GM06990 (cell line): Measurements from ENCODE around the gene DDIT4.

ENCODE experiments used
- DNase-seq: peaks from one replicate; pipeline ENCODE4 v3.0.0-alpha.2; 2011; ENCODE audit not compliant: insufficient read length; ENCODE audit errors: extremely low read depth
- H3K27me3 ChIP-seq: replicated peaks from 2 replicates; pipeline ENCODE4 v1.6.0; 2011; ENCODE audit warnings: low read length; ENCODE audit not compliant: control insufficient read depth, insufficient read depth
- H3K36me3 ChIP-seq: 2 replicates; pipeline ENCODE4 v1.5.1; 2011; ENCODE audit warnings: low read length; ENCODE audit not compliant: control insufficient read depth, insufficient read depth
- H3K4me3 ChIP-seq: replicated peaks from 2 replicates; pipeline ENCODE4 v1.5.1; 2011; ENCODE audit warnings: low read depth, mild to moderate bottlenecking, control low read depth, low read length
- CTCF ChIP-seq: IDR thresholded peaks from 2 replicates; pipeline ENCODE4 v1.5.1; 2011; ENCODE audit warnings: low read length, control low read depth, mild to moderate bottlenecking, inconsistent platforms; ENCODE audit not compliant: insufficient read depth, poor library complexity, severe bottlenecking

Gene DDIT4

DNA sequence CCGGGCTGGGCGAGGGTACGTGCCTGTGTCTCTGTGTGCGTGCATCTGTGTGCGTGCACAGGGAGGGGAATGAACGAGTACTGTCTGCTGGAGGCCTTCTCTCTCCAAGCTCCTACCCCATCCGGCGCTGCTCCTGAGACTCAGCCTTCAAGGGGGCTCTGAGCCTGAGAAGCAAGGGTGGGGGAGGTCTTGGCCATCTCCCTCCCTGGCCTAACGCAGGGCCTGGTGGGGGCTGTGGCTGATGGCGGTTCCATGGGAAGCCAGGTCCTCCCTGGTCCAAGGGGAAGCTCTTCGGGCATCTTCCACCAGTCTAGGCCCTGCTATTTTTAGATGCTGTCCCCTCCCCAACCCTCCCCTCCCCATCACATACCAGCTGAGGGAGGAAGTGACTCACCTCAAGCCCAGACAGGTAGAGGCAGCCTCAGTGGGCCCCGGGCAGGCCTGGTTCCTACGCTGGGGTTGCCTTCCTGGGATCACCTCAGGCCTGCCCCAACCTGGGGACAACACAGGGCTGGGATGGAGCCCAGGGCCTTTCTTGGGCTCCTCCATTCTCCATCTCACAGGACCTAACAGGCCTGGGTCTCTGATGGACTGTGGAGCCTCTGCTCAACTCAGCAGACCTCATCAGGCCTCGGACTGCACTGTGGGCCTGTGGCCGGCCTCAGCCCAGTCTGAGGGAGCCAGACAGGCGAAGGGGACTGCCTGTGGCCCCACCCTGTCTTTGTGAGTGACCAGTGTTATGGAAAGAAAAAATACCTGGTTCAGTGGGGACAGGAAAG lies 48.7 kb downstream of the DDIT4 start:
- no peak overlapping the region for H3K4me3 ChIP-seq
- DNase-seq: no peak
- no peaks in the 10 kb centered on the region for H3K27me3 ChIP-seq
- TF ChIP-seq CTCF: no peak
- H3K36me3 ChIP-seq: no peaks in the 10 kb centered on the region

GRCh38 chr10:72323108-72323749 lies 49.5 kb downstream of the DDIT4 start:
- Histone ChIP-seq H3K36me3 (no peaks in the 10 kb centered on the region), H3K27me3 (no peaks in the 10 kb centered on the region), H3K4me3 (no peak overlapping the region)
- TF ChIP-seq CTCF: no peak
- no peak for DNase-seq

DNA sequence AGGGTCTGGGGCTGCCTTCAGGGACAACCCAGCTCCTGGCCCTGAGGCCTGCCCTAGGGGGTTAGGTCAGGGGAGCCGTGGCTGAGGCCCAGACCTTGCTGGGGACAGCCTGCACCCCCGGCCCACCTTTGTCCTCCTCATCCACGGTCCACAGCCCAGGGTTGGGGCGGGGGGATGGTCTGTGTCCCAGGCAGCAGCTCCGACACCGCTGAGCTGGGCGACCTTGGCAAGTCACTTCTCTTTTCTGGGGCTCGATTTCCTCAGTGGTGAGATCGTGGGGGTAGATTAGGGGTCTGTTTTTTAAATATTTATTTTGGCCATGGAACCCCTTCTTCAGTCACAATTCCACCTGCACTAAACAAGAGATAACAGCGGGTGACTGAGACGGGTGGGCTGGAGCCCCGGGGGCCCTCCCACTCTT lies 50.1 kb downstream of the DDIT4 start:
- Histone ChIP-seq H3K4me3 (no peak overlapping the region), H3K27me3 (no peaks in the 10 kb centered on the region), H3K36me3 (no peaks in the 10 kb centered on the region)
- no peak for DNase-seq
- no peak for TF ChIP-seq CTCF
